ENCODE data around the gene TSPAN6. TPM values are rescaled to one million over a fixed set of nuclear protein-coding genes. Genes with fewer than 3 reads are reported as not detected.

The TSPAN6 gene
- total and polyA plus RNA-seq, 2 donors (not counting 3 experiments of a cell fraction or from before 2014, with no cell fraction given), result 43.1 to 65.5 TPM

DNA sequence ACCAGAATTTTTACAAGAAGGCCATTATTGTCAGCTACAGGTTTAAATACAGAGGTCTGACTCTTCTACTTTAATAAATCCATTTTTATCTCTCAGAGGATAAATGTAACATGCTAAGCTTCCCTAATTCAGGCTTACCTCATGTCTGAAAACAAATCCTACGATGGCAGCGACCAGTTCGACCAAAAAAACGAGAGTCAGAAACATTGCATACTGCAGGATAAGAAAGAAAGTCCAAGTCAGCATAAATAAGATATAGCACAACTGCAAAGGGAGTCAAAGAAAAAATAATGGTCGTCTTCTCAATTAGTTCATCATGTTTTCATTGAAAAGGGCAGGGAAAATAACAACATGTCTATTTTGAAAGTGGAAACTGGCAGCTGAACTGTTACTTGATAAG is 1.6 kb downstream of the TSPAN6 start:
- intact Hi-C loops (cut with micrococcal nuclease) (no loop called here), dilution Hi-C loops (cut with MboI; ENCODE audit: extremely low pct_ligation_motif_present, low sequenced_read_pairs) (no loop called here)
- Histone ChIP-seq H3K9me1 (replicated peaks; ENCODE audit: control insufficient read depth, extremely low read depth, insufficient read depth, low read length) (no peaks in the 10 kb centered on the region), H3K4me1 (ENCODE audit: control insufficient read depth, extremely low read depth, insufficient read depth, low read length) (peaks cover 4% of the 10 kb centered on the region), H4K20me1 (replicated peaks; ENCODE audit: control insufficient read depth, extremely low read depth, insufficient read depth, low read length) (no peaks in the 10 kb centered on the region), H3K79me2 (ENCODE audit: control insufficient read depth, insufficient read depth, low read length) (peaks cover 3% of the 10 kb centered on the region), H3K9ac (replicated peaks; ENCODE audit: extremely low read depth, insufficient read depth, low read length) (no peak overlapping the region), H3K4me3 (replicated peaks in 1 of 3; ENCODE audit: insufficient read depth in 1 of 3, low read depth in 1 of 3, low read length in 3 of 3) (peak overlapping the region in 1 of 3 experiments; percentile 69), H3K4me2 (ENCODE audit: insufficient read depth, low read length) (no peak overlapping the region), H3K9me3 (replicated peaks; ENCODE audit: control insufficient read depth, insufficient read depth, low read length) (no peaks in the 10 kb centered on the region), H2AFZ (ENCODE audit: low read depth, low read length) (no peak overlapping the region), H3K27ac (ENCODE audit: insufficient read depth, low read depth, low read length) (no peak overlapping the region), H3K36me3 (ENCODE audit: control insufficient read depth in 2 of 2, extremely low read depth in 1 of 2, insufficient read depth in 2 of 2, low read length in 2 of 2) (peaks cover 0 to 4% of the 10 kb centered on the region in 2 experiments), H3K27me3 (ENCODE audit: control insufficient read depth in 2 of 2, insufficient read depth in 2 of 2, low read length in 2 of 2) (no peaks in the 10 kb centered on the region)
- TF ChIP-seq EZH2 (IDR thresholded peaks at IDR 0.05; ENCODE audit: borderline replicate concordance, low read depth, low read length, severe bottlenecking) (no peak), POLR2A (IDR thresholded peaks at IDR 0.05; ENCODE audit: low read depth, low read length) (no peak), MYC (IDR thresholded peaks at IDR 0.05; ENCODE audit: low read depth, low read length) (no peak), POLR2AphosphoS5 (IDR thresholded peaks at IDR 0.05; ENCODE audit: insufficient read depth, low read depth, low read length) (no peak), FOS (IDR thresholded peaks at IDR 0.05; ENCODE audit: borderline replicate concordance, insufficient read depth, low read length) (no peak), GATA2 (IDR thresholded peaks at IDR 0.05; ENCODE audit: insufficient read depth, insufficient read length, low read depth, low read length) (no peak), JUN (IDR thresholded peaks at IDR 0.05; ENCODE audit: borderline replicate concordance, insufficient read depth, insufficient read length, low read depth) (no peak), MAX (IDR thresholded peaks at IDR 0.05; ENCODE audit: insufficient read depth, insufficient read length) (no peak), CTCF (IDR thresholded peaks at IDR 0.05; ENCODE audit: extremely low read depth in 1 of 2, insufficient read depth in 1 of 2, low read depth in 1 of 2, low read length in 2 of 2) (no peak)
- ChIA-PET CTCF (interaction anchor here (1.1 kb wide), 1 partner anchor 20 kb away, joined by 3 read pairs; no protein-coding TSS in a partner anchor), POLR2A (no interaction called here)
- FAIRE-seq (no peak), DNase-seq (ENCODE audit: low read depth, low spot score) (peak; percentile 1)
- BruUV-seq (replicated peaks), result no TSS peak

Measured in endothelial cell of umbilical vein (primary cell).